ENCODE results near the gene ZNF276. TPM values are rescaled to one million over a fixed set of nuclear protein-coding genes. Genes with fewer than 3 reads are reported as not detected.

Gene ZNF276
- total RNA-seq, 1 donor from 2014 or later, result 36.4 TPM

DNA sequence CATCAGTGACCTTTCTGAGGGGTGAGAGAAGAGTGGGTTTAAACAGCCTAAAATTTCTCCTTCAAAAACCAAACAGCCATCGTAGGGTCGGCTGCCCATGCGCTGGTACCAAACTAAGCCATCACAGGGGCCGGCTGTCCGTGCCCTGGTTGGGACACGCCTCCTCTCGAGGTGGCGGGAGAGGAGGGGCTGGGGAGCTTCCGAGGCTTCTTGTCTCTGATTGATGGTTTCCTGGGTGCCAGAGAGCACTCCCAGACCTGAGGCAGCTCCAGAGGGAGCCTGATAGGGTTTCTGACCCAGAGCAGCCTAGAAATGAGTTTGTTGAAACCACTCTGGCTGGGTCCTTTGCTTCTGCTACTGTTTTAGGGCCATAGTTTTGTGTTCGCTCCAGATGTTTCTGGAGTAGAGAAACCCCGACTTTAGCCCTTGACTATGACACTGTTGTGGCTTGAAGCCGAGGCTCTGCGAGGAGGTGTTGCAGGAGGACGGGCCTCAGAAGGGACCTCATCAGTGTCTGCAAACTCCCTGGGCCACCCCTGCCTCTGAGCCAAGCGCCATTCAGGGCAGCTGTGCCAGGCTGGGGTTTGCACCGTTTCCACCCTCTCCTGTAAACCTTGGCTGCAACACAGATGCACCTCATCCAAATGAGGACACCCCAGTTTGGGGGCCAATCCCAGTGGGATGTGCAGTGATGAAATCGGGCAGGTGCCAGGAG is 6.2 kb downstream of the ZNF276 start:
- Mint-ChIP-seq H3K27me3 (ENCODE audit: insufficient read depth) (no peaks in the 10 kb centered on the region), H3K4me3 (no peak overlapping the region)
- intact Hi-C loops (cut with micrococcal nuclease), result loop anchor here (10.0 kb wide), 1 partner anchor 483 kb away; no protein-coding TSS in a partner anchor

DNA sequence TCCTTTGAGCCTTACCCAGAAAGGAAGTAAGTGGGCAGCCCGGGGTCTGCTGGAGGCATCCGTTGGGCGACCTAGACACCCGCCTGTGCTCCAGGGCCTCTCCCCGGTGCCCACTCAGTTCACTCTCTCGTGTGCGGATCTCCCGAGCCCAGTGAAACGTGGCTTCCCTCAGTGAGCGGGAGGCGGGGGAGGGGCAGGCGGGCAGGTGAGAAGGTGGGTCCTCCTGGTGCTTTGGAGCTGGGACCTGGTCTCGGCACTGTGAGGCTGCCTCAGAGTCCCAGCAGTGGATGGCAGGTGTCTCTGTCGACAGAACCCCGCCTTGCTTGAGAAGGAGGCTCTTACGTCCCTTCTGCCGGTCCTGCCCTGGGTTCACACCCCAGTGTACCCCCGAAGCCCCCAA is 8.0 kb downstream of the ZNF276 start:
- Mint-ChIP-seq H3K4me3 (no peak overlapping the region), H3K36me3 (ENCODE audit: low read depth) (peaks cover 28% of the 10 kb centered on the region), H3K27ac (no peak overlapping the region), H3K27me3 (ENCODE audit: insufficient read depth) (no peaks in the 10 kb centered on the region), H3K4me1 (ENCODE audit: low read depth) (peaks cover 16% of the 10 kb centered on the region), H3K9me3 (no peaks in the 10 kb centered on the region)
- no peak for DNase-seq (ENCODE audit: low spot score)
- intact Hi-C loops (cut with micrococcal nuclease), result loop anchor here (10.0 kb wide), 1 partner anchor 484 kb away; no protein-coding TSS in a partner anchor

More for the DNA sequence above, 6.2 kb downstream of the ZNF276 start:
- H3K27ac Mint-ChIP-seq, result no peak overlapping the region
- DNase-seq (ENCODE audit: low spot score), result no peak
- peaks cover 29% of the 10 kb centered on the region for H3K4me1 Mint-ChIP-seq (ENCODE audit: low read depth)
- peaks cover 32% of the 10 kb centered on the region for H3K36me3 Mint-ChIP-seq (ENCODE audit: low read depth)
- no peaks in the 10 kb centered on the region for H3K9me3 Mint-ChIP-seq

DNA sequence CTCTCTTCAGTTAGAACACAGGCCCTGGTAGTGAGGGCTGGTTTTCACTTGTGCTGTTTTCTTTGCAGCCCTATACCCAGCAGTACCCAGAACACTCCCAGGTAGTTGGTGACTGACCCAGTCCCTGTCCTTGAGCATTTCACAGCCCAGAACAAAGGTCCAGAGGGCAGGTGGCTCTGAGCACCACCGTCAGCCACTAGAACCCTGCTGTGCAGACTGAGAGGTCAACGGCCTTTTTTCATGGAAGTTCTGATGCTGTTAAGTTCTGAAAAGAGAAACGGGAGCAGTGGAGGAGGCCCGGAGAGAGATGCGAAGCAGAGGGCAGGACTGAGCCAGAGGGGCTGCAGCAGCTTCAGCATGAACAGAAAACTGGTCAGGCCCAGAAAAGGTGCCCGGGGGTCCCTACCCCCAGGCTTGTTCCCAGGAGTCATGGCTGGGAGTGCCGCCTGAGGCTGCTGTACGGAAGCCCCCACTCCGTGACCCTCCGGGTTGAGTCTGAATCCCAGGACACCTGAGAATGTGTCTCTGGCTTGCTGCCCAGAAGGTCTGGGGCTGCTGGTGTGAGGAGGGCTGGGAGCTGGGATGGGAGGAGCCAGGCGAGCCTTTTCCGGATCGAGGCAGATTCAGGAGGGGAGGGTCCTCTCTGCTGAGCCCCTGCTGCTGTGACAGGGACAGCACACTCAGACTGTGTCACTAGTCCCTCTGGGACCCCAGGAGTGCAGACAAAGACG is 8.7 kb downstream of the ZNF276 start:
- H3K4me1 Mint-ChIP-seq (ENCODE audit: low read depth), result peaks cover 16% of the 10 kb centered on the region
- no peak for DNase-seq (ENCODE audit: low spot score)
- H3K27me3 Mint-ChIP-seq (ENCODE audit: insufficient read depth), result no peaks in the 10 kb centered on the region
- H3K4me3 Mint-ChIP-seq, result no peak overlapping the region
- no peaks in the 10 kb centered on the region for H3K9me3 Mint-ChIP-seq
- no peak overlapping the region for H3K27ac Mint-ChIP-seq
- peaks cover 34% of the 10 kb centered on the region for H3K36me3 Mint-ChIP-seq (ENCODE audit: low read depth)
- intact Hi-C loops (cut with micrococcal nuclease), result loop anchor here (10.0 kb wide), 1 partner anchor 485 kb away; no protein-coding TSS in a partner anchor

DNA sequence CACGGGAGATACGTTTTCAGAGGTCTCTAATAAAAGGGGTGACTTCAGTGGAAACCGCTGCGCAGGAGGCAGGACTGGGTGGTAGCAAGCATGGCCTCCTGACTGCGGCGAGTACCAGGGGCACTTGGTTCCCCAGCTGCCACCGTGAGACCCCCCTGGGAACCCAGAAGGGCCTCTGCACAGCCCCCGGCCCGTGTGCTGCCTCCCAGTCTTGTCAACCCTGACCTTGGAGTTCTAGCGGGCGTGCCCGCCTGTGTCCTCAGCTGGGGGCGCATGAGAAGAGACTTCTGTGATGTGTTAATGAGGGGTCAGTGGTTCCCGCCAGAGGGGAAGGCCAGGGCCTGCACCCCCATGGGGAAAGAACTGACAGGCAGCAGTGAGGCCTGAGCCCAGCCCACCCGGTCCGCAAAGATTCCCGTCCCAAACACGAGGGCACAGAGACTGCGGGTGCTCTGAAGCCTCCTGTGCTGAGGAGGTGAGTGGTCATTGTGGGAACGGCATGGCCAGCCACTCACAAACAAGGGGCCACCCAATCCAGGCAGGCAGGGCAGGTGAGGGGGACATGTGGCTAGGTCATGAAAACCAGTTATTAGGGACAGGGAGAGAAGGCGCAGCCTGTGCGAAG is 9.4 kb downstream of the ZNF276 start:
- Mint-ChIP-seq H3K4me3 (no peak overlapping the region), H3K27me3 (ENCODE audit: insufficient read depth) (no peaks in the 10 kb centered on the region), H3K27ac (no peak overlapping the region), H3K4me1 (ENCODE audit: low read depth) (peaks cover 16% of the 10 kb centered on the region), H3K36me3 (ENCODE audit: low read depth) (peaks cover 39% of the 10 kb centered on the region), H3K9me3 (no peaks in the 10 kb centered on the region)
- intact Hi-C loops (cut with micrococcal nuclease), result no loop called here
- DNase-seq (ENCODE audit: low spot score), result no peak

DNA sequence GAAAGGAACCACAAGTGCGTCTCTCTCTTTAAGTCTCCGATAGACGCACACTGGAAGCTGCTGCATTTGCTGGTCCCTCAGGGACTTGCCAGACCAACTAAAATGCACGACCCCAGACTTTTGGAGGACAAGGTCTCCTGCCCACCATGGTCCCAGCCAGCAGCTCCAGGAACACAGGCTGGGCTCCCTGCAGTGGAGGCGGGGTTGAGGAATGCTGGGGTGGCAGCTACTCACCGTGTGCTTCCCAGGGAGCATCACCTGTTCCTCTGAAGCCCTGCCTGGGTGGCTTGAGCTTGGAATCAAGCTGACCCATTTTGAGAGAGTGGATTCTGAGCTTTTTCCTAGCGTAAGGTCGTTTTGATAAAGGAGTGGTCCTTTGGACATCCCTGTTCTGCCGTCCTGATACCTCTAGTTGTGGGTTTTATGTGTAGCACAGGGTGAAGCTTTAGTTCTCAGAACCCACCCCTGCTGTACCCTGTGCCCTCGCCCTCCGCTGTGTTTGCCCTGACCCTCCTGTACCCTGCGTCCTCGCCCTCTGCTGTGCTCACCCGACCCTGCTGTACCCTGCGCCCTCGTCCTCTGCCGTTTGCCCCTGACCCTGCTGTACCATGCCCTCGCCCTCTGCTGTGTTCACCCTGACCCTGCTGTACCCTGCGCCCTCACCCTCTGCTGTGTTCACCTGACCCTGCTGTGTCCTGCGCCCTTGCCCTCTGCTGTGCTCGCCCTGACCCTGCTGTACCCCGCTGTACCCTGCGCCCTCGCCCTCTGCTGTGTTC is 11.0 kb downstream of the ZNF276 start:
- DNase-seq (ENCODE audit: low spot score), result no peak
- Mint-ChIP-seq H3K4me1 (ENCODE audit: low read depth) (peaks cover 18% of the 10 kb centered on the region), H3K36me3 (ENCODE audit: low read depth) (peaks cover 39% of the 10 kb centered on the region), H3K27ac (peak overlapping the region; percentile 31), H3K27me3 (ENCODE audit: insufficient read depth) (no peaks in the 10 kb centered on the region), H3K4me3 (no peak overlapping the region), H3K9me3 (no peaks in the 10 kb centered on the region)
- intact Hi-C loops (cut with micrococcal nuclease), result no loop called here

DNA sequence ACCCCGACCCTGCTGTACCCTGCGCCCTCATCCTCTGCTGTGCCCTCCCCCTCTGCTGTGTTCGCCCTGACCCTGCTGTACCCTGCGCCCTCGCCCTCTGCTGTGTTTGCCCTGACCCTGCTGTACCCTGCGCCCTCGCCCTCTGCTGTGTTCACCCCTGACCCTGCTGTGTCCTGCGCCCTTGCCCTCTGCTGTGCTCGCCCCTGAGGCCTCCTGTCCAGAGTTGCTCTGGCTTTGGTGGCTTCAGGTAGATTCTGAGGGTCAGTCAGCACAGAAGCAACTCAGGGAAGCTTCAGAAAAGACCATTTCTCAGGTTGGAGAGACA is 11.5 kb downstream of the ZNF276 start:
- peak overlapping the region; percentile 31 for H3K27ac Mint-ChIP-seq
- peaks cover 19% of the 10 kb centered on the region for H3K4me1 Mint-ChIP-seq (ENCODE audit: low read depth)
- no peaks in the 10 kb centered on the region for H3K9me3 Mint-ChIP-seq
- no peaks in the 10 kb centered on the region for H3K27me3 Mint-ChIP-seq (ENCODE audit: insufficient read depth)
- H3K36me3 Mint-ChIP-seq (ENCODE audit: low read depth), result peaks cover 44% of the 10 kb centered on the region
- intact Hi-C loops (cut with micrococcal nuclease), result no loop called here
- no peak for DNase-seq (ENCODE audit: low spot score)
- H3K4me3 Mint-ChIP-seq, result no peak overlapping the region

DNA sequence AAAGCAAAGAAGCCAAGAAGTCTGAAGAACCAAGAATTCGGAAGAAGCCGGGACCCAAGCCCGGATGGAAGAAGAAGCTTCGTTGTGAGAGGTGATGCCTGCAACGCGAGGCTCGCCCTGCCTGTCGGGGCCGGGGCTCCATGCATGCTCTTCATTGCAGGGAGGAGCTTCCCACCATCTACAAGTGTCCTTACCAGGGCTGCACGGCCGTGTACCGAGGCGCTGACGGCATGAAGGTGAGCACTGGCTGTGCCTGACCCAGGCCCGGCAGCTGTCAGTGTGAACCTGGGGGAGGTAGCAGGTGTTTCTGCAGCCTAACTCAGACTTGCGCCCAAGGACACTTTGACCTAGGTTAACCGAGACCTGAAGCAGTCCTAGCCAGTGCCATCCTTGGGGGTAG is 12.0 kb downstream of the ZNF276 start:
- no peaks in the 10 kb centered on the region for H3K9me3 Mint-ChIP-seq
- intact Hi-C loops (cut with micrococcal nuclease), result no loop called here
- H3K4me3 Mint-ChIP-seq, result no peak overlapping the region
- no peak for DNase-seq (ENCODE audit: low spot score)
- no peak overlapping the region for H3K27ac Mint-ChIP-seq
- H3K4me1 Mint-ChIP-seq (ENCODE audit: low read depth), result peaks cover 21% of the 10 kb centered on the region
- H3K27me3 Mint-ChIP-seq (ENCODE audit: insufficient read depth), result no peaks in the 10 kb centered on the region
- H3K36me3 Mint-ChIP-seq (ENCODE audit: low read depth), result peaks cover 48% of the 10 kb centered on the region

DNA sequence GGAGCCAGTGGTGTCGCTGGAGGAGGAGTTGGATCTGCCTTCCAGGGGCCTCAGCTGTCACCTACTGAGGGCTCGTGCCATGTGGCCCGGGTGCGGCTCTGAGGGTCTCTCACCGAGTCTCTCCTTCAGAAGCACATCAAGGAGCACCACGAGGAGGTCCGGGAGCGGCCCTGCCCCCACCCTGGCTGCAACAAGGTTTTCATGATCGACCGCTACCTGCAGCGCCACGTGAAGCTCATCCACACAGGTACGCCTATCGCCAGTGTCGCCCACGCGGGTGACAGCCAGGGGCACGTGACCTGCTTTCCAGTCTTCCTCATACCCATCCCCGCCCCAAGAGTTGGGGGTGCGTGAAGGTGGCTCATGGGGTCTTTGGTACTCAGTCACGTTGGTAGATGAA is 12.5 kb downstream of the ZNF276 start:
- peaks cover 21% of the 10 kb centered on the region for H3K4me1 Mint-ChIP-seq (ENCODE audit: low read depth)
- peaks cover 50% of the 10 kb centered on the region for H3K36me3 Mint-ChIP-seq (ENCODE audit: low read depth)
- no peak for DNase-seq (ENCODE audit: low spot score)
- no peak overlapping the region for H3K27ac Mint-ChIP-seq
- intact Hi-C loops (cut with micrococcal nuclease), result no loop called here
- no peak overlapping the region for H3K4me3 Mint-ChIP-seq
- no peaks in the 10 kb centered on the region for H3K9me3 Mint-ChIP-seq
- no peaks in the 10 kb centered on the region for H3K27me3 Mint-ChIP-seq (ENCODE audit: insufficient read depth)

DNA sequence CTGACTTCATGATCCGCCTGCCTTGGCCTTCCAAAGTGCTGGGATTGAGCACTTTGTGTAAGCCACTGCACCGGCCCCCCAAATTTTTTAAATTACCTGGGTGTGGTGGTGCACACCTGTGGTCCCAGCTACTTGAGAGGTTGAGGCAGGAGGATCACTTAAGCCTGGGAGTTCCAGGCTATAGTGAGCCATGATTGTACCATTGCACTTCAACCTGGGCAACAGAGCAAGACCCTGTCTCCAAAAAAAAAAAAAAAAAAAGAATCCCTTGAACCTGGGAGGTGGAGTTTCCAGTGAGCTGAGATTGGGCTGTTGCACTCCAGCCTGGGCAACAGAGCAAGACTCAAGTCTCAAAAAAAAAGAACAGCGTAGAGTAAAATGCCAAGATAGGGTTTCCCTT is 15.2 kb downstream of the ZNF276 start:
- peaks cover 19% of the 10 kb centered on the region for H3K4me1 Mint-ChIP-seq (ENCODE audit: low read depth)
- no peak overlapping the region for H3K4me3 Mint-ChIP-seq
- intact Hi-C loops (cut with micrococcal nuclease), result no loop called here
- H3K27ac Mint-ChIP-seq, result no peak overlapping the region
- H3K27me3 Mint-ChIP-seq (ENCODE audit: insufficient read depth), result no peaks in the 10 kb centered on the region
- H3K36me3 Mint-ChIP-seq (ENCODE audit: low read depth), result peaks cover 56% of the 10 kb centered on the region
- no peak for DNase-seq (ENCODE audit: low spot score)
- no peaks in the 10 kb centered on the region for H3K9me3 Mint-ChIP-seq

DNA sequence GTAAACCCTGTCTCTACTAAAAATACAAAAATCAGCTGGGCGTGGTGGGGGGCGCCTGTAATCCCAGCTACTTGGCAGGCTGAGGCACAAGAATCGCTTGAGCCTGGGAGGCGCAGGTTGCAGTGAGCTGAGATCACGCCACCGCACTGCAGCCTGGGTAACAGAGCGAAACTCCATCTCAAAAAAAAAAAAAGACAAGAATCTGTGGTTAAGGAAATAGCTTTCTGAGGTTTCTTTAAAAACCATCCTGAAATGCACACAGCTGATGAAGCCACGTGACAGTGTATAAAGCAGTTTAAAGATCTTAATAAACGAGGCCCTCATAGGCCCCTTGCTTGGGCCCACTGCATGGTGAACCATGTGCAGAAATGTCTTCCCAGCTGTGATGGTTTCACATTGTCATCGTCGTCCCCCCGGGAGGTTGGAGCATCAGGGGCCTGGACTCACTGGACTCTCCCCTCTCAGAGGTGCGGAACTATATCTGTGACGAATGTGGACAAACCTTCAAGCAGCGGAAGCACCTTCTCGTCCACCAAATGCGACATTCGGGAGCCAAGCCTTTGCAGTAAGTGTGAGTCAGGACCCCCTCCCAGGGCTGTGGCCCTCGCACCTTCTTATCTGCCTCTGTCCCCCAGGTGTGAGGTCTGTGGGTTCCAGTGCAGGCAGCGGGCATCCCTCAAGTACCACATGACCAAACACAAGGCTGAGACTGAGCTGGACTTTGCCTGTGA is 16.2 kb downstream of the ZNF276 start:
- H3K9me3 Mint-ChIP-seq, result no peaks in the 10 kb centered on the region
- DNase-seq (ENCODE audit: low spot score), result peak; percentile 26
- H3K36me3 Mint-ChIP-seq (ENCODE audit: low read depth), result peaks cover 54% of the 10 kb centered on the region
- H3K27ac Mint-ChIP-seq, result peak overlapping the region; percentile 70
- intact Hi-C loops (cut with micrococcal nuclease), result loop anchor here (1.0 kb wide), 1 partner anchor 14 kb away; no protein-coding TSS in a partner anchor
- peaks cover 15% of the 10 kb centered on the region for H3K4me1 Mint-ChIP-seq (ENCODE audit: low read depth)
- H3K27me3 Mint-ChIP-seq (ENCODE audit: insufficient read depth), result no peaks in the 10 kb centered on the region
- no peak overlapping the region for H3K4me3 Mint-ChIP-seq

DNA sequence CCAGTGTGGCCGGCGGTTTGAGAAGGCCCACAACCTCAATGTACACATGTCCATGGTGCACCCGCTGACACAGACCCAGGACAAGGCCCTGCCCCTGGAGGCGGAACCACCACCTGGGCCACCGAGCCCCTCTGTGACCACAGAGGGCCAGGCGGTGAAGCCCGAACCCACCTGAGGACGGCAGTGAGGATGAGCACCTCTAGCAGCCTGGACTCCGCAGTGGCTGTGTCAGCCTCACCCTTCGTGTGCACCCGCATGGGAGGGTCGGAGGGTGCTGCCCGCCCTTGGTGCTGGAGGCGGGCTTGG is 16.7 kb downstream of the ZNF276 start:
- H3K36me3 Mint-ChIP-seq (ENCODE audit: low read depth), result peaks cover 53% of the 10 kb centered on the region
- no peaks in the 10 kb centered on the region for H3K9me3 Mint-ChIP-seq
- intact Hi-C loops (cut with micrococcal nuclease), result no loop called here

DNA sequence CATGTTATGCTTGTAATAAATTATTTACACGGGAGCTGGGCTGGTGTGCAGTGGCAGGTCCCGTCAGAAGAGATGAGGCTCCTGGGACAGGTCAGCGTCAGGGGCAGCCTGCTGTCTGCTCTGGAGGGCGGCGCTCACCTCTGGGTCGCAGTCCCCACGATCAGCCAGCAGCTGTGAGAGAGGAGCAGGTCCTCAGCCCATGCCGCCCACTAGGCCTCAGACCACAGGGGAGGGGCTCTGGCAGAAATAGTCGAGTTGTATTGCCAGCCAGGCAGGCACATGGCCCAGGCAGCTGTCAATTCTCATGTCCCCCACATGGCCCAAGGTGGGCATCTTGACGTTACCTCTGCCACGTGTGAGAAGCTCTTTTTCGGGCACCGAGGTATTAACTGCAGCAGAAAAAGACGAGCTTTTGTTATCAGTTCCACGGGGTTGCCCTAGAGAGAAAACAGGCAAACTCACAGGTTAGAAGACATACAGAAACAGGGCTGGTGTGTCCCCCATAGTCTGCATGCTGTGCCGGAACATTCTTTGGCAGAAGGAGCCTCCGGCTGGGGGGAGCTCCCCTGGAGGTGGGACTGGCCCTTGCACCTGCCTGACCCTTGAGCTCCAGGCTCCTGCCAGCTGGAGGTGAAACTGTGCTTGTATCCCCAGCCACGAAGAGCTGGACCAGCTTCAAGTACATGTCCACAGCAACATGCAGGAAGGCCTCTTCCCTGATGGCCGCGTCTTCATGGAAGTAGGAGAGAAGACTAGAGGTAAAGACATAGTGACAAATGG is 17.4 kb downstream of the ZNF276 start:
- Mint-ChIP-seq H3K4me1 (ENCODE audit: low read depth) (peaks cover 15% of the 10 kb centered on the region), H3K9me3 (no peaks in the 10 kb centered on the region), H3K4me3 (no peak overlapping the region), H3K27me3 (ENCODE audit: insufficient read depth) (no peaks in the 10 kb centered on the region), H3K27ac (peak overlapping the region; percentile 34), H3K36me3 (ENCODE audit: low read depth) (peaks cover 52% of the 10 kb centered on the region)
- intact Hi-C loops (cut with micrococcal nuclease), result no loop called here
- DNase-seq (ENCODE audit: low spot score), result no peak

More for the DNA sequence above, 16.7 kb downstream of the ZNF276 start:
- Mint-ChIP-seq H3K4me1 (ENCODE audit: low read depth) (peaks cover 15% of the 10 kb centered on the region), H3K27me3 (ENCODE audit: insufficient read depth) (no peaks in the 10 kb centered on the region), H3K27ac (no peak overlapping the region), H3K4me3 (no peak overlapping the region)
- DNase-seq (ENCODE audit: low spot score), result no peak
